ENCODE data around the gene CACNB4. TPM values are rescaled to one million over a fixed set of nuclear protein-coding genes. Genes with fewer than 3 reads are reported as not detected.

CACNB4 gene
- total RNA-seq, 1 donor from 2014 or later = 17.3 TPM

DNA sequence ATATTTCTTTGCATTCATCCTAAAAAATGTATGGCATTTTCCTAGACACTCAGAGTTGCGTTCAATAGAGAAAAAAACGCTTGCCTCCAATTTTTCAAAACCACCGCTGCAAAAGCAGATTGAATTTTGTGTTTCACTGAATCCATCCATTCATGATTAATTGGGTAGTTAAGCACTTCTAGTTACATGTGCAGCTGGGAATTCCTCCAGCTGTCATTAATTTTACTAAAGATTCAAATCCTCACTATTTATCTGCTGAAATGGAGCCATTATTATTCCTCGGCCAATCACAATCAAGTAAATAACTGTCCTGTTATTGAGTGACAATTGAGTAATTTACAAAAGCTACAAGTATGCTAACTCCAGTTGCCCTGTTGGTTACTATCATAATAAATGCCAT, 194.8 kb downstream of the CACNB4 start:
- DNase-seq (no peak), ATAC-seq (no peak)
- H3K4me1 ChIP-seq = peaks cover 14% of the 10 kb centered on the region
- H3K36me3 ChIP-seq = no peaks in the 10 kb centered on the region
- intact Hi-C loops (cut with DNase I) = no loop called here
- TF ChIP-seq, protein P1, sequence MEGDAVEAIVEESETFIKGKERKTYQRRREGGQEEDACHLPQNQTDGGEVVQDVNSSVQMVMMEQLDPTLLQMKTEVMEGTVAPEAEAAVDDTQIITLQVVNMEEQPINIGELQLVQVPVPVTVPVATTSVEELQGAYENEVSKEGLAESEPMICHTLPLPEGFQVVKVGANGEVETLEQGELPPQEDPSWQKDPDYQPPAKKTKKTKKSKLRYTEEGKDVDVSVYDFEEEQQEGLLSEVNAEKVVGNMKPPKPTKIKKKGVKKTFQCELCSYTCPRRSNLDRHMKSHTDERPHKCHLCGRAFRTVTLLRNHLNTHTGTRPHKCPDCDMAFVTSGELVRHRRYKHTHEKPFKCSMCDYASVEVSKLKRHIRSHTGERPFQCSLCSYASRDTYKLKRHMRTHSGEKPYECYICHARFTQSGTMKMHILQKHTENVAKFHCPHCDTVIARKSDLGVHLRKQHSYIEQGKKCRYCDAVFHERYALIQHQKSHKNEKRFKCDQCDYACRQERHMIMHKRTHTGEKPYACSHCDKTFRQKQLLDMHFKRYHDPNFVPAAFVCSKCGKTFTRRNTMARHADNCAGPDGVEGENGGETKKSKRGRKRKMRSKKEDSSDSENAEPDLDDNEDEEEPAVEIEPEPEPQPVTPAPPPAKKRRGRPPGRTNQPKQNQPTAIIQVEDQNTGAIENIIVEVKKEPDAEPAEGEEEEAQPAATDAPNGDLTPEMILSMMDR (IDR thresholded peaks at IDR 0.05) = no peak
- H3K9me3 ChIP-seq = no peaks in the 10 kb centered on the region
- no peaks in the 10 kb centered on the region for H3K27me3 ChIP-seq (ENCODE audit: low read depth)
- H3K4me3 ChIP-seq = no peak overlapping the region
- H3K27ac ChIP-seq = no peak overlapping the region

DNA sequence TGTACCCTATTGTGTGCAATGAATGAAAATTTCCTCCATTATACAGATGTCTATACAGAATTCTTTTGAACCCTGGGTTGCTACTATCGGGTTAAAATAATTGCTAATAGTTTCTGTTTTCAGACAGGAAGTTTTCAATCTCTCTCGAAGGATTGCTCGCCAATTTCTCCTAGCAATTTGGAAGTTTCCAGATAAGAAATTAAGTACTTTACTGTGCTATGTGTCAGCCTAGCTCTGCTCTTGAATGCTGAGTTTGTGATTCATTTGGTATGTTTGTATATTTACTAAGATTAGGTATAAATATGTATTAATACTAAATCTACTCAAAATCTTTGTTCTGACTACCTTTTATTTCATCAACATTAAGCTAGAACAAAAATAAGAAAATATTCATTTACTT, 196.0 kb downstream of the CACNB4 start:
- Histone ChIP-seq H3K9me3 (no peaks in the 10 kb centered on the region), H3K4me1 (peaks cover 5% of the 10 kb centered on the region), H3K27me3 (ENCODE audit: low read depth) (no peaks in the 10 kb centered on the region), H3K4me3 (no peak overlapping the region), H3K27ac (no peak overlapping the region), H3K36me3 (no peaks in the 10 kb centered on the region)
- ATAC-seq = peak in 1 of 2 donors; percentile 77
- DNase-seq = no peak
- TF ChIP-seq, protein P1 (IDR thresholded peaks at IDR 0.05) = no peak
- intact Hi-C loops (cut with DNase I) = no loop called here

DNA sequence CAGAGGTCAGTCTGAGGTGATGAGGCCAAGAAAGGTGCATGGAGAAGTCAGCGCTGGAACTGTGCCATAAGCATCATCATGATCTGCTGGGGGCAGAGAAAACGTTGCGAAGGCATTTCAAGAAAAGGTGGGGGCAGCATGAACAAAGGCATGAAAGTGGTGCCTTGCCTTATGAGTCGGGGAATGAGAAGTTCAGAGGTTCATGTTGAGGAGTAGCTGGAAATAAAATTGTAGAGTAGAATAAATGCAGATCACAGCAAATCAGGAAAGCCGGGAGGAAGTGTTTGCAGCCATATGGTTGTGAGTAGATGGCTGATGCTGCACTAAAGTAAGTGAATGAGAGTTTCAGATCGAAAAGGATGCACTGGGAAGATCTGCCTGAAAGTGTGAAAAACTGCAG, 198.5 kb downstream of the CACNB4 start:
- Histone ChIP-seq H3K4me3 (no peak overlapping the region), H3K36me3 (no peaks in the 10 kb centered on the region), H3K27me3 (ENCODE audit: low read depth) (no peaks in the 10 kb centered on the region), H3K9me3 (no peaks in the 10 kb centered on the region), H3K4me1 (peaks cover 4% of the 10 kb centered on the region), H3K27ac (no peak overlapping the region)
- DNase-seq (no peak), ATAC-seq (no peak)
- intact Hi-C loops (cut with DNase I) = no loop called here
- TF ChIP-seq, protein P1 (IDR thresholded peaks at IDR 0.05) = no peak

DNA sequence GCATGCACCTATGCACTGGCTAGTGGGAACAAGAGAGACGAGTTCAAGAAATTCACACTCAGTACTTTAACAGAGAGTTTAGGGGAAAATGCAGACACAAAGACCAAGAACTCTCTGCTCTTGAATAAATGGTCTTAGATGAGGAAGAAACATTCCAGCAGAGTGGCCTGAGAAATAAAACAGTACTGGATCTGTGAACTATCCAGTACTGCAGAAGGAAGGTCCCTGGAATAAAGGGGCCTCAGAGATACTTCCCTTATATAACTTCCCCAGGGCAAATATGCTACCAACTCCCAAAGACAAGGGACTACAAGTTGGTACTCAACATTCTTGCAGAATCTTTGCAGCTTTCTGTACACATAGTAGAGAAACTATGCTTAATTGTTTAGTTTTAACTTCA, 199.7 kb downstream of the CACNB4 start:
- DNase-seq (no peak), ATAC-seq (no peak)
- TF ChIP-seq, protein P1 (IDR thresholded peaks at IDR 0.05) = no peak
- intact Hi-C loops (cut with DNase I) = no loop called here
- Histone ChIP-seq H3K4me3 (no peak overlapping the region), H3K9me3 (no peaks in the 10 kb centered on the region), H3K27ac (no peak overlapping the region), H3K36me3 (no peaks in the 10 kb centered on the region), H3K4me1 (peaks cover 4% of the 10 kb centered on the region), H3K27me3 (ENCODE audit: low read depth) (no peaks in the 10 kb centered on the region)

DNA sequence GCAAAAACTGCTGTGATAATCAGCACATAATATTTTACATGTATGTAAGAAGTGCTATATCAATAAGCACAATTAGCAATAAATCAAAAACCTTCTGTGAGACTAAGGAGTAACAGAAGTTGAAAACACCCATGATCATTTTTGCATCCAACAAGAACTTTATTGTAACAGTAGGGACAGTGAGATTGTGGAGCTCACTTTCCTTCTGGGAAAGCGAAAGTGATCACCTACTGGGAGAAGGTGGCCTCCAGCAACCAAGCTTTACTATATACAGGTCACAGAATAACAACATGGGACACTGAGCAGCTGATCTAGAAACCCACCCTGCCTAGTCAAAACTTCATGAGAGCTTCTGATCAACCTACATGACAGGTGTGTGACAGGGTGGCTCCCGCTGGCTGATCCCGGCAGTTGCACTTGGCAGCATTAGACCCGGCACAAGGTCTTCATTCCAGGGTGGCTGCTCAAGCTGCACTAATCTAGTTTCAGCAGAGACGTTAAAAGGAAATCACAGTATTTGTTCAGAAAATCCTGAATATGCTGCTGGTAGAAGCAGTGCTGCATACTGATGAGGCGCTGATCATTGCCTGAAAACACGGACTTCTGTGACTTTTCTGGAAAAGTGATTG, 207.2 kb downstream of the CACNB4 start:
- H3K27ac ChIP-seq = no peak overlapping the region
- H3K4me3 ChIP-seq = peak overlapping the region; percentile 13
- H3K4me1 ChIP-seq = no peaks in the 10 kb centered on the region
- no peaks in the 10 kb centered on the region for H3K9me3 ChIP-seq
- TF ChIP-seq, protein P1 (IDR thresholded peaks at IDR 0.05) = no peak
- ATAC-seq (peak in 1 of 2 donors; percentile 68), DNase-seq (no peak)
- intact Hi-C loops (cut with DNase I) = no loop called here
- H3K27me3 ChIP-seq (ENCODE audit: low read depth) = no peaks in the 10 kb centered on the region
- no peaks in the 10 kb centered on the region for H3K36me3 ChIP-seq
